DOHH2 (cell line): ENCODE results near the gene KRTAP5-1.

Experiments used
- H3F3A ChIP-seq: fragments of 200-600 bp; sonication (generic), shearing (Covaris generic); 2 replicates; pipeline ENCODE4 v1.6.0; 2016; ENCODE audit warnings: antibody characterized with exemption, mild to moderate bottlenecking; ENCODE audit not compliant: control insufficient read depth, insufficient read depth
- H3K27ac ChIP-seq: fragments of 200-600 bp; sonication (generic); 2 replicates; pipeline ENCODE4 v1.5.1; 2014; ENCODE audit warnings: low read depth, mild to moderate bottlenecking, low read length, moderate library complexity
- H3K27me3 ChIP-seq: fragments of 200-600 bp; sonication (generic); 2 replicates; pipeline ENCODE4 v1.6.1; 2014; ENCODE audit warnings: mild to moderate bottlenecking, low read length, mixed read lengths; ENCODE audit not compliant: control insufficient read depth
- H3K36me3 ChIP-seq: fragments of 200-600 bp; sonication (generic); 2 replicates; pipeline ENCODE4 v1.6.1; 2014; ENCODE audit warnings: mild to moderate bottlenecking, low read length, moderate library complexity, mixed read lengths; ENCODE audit not compliant: control insufficient read depth
- H3K4me1 ChIP-seq: fragments of 200-600 bp; sonication (generic); 2 replicates; pipeline ENCODE4 v1.6.1; 2014; ENCODE audit warnings: mild to moderate bottlenecking, low read length, mixed read lengths; ENCODE audit not compliant: control insufficient read depth
- H3K4me2 ChIP-seq: fragments of 200-600 bp; sonication (generic); 2 replicates; pipeline ENCODE4 v1.6.0; 2014; ENCODE audit warnings: mild to moderate bottlenecking, low read length, moderate library complexity
- H3K4me3 ChIP-seq: fragments of 200-600 bp; sonication (generic); 2 replicates; pipeline ENCODE4 v1.5.1; 2014; ENCODE audit warnings: mild to moderate bottlenecking, low read length, mixed read lengths
- H3K79me2 ChIP-seq: fragments of 200-600 bp; sonication (generic); 2 replicates; pipeline ENCODE4 v1.6.1; 2014; ENCODE audit warnings: mild to moderate bottlenecking, low read length, mixed read lengths; ENCODE audit not compliant: control insufficient read depth
- H3K9me2 ChIP-seq: fragments of 200-600 bp; sonication (generic); replicated peaks from 2 replicates; pipeline ENCODE4 v1.6.1; 2014; ENCODE audit warnings: mild to moderate bottlenecking, low read length, mixed read lengths; ENCODE audit not compliant: control insufficient read depth
- H3K9me3 ChIP-seq: fragments of 200-600 bp; sonication (generic); 2 replicates; pipeline ENCODE4 v1.6.1; 2014; ENCODE audit warnings: antibody characterized with exemption, low read length, mixed read lengths; ENCODE audit not compliant: control insufficient read depth, insufficient read depth
- H4K20me1 ChIP-seq: fragments of 200-600 bp; sonication (generic); 2 replicates; pipeline ENCODE4 v1.6.0; 2014; ENCODE audit warnings: low read depth, mild to moderate bottlenecking, antibody characterized with exemption, low read length, moderate library complexity; ENCODE audit not compliant: control insufficient read depth, insufficient read depth
- CTCF ChIP-seq: fragments of 200-600 bp; sonication (generic); IDR thresholded peaks from one replicate; pipeline ENCODE4 v1.5.1; 2014; ENCODE audit warnings: antibody characterized with exemption, mild to moderate bottlenecking, low read depth, low read length; ENCODE audit not compliant: poor library complexity, severe bottlenecking
- EZH2phosphoT487 ChIP-seq: fragments of 200-600 bp; sonication (generic); IDR thresholded peaks from 2 replicates; pipeline ENCODE4 v1.6.1; 2017; ENCODE audit warnings: borderline replicate concordance, mild to moderate bottlenecking, antibody characterized with exemption, low read length, moderate library complexity, mixed read lengths

The KRTAP5-1 gene

GRCh38 chr11:1574238-1574932 lies 10.7 kb downstream of the KRTAP5-1 start:
- TF ChIP-seq CTCF = peak; percentile 71
- no peak for TF ChIP-seq EZH2phosphoT487
- H3K79me2 ChIP-seq = no peaks in the 10 kb centered on the region
- no peaks in the 10 kb centered on the region for H3F3A ChIP-seq
- peaks cover 28% of the 10 kb centered on the region for H3K4me1 ChIP-seq
- H3K4me3 ChIP-seq = peak overlapping the region; percentile 61
- H3K27ac ChIP-seq = no peak overlapping the region
- H3K9me2 ChIP-seq = no peaks in the 10 kb centered on the region
- H3K9me3 ChIP-seq = no peaks in the 10 kb centered on the region
- H3K4me2 ChIP-seq = peak overlapping the region; percentile 79
- no peaks in the 10 kb centered on the region for H4K20me1 ChIP-seq
- H3K36me3 ChIP-seq = no peaks in the 10 kb centered on the region
- peaks cover 49% of the 10 kb centered on the region for H3K27me3 ChIP-seq

GRCh38 chr11:1573903-1574237 lies 11.2 kb downstream of the KRTAP5-1 start:
- Histone ChIP-seq H3K4me3 (peak overlapping the region; percentile 61), H3K4me1 (peaks cover 28% of the 10 kb centered on the region), H3K9me2 (no peaks in the 10 kb centered on the region), H3F3A (no peaks in the 10 kb centered on the region), H4K20me1 (no peaks in the 10 kb centered on the region), H3K9me3 (no peaks in the 10 kb centered on the region), H3K79me2 (no peaks in the 10 kb centered on the region), H3K27me3 (peaks cover 49% of the 10 kb centered on the region), H3K4me2 (peak overlapping the region; percentile 79), H3K27ac (no peak overlapping the region), H3K36me3 (no peaks in the 10 kb centered on the region)
- no peak for TF ChIP-seq CTCF
- TF ChIP-seq EZH2phosphoT487 = no peak

- no peaks in the 10 kb centered on the region for H3K9me3 ChIP-seq
- peak overlapping the region; percentile 61 for H3K4me3 ChIP-seq
- no peaks in the 10 kb centered on the region for H3K79me2 ChIP-seq
- H3K27ac ChIP-seq = no peak overlapping the region
- peaks cover 28% of the 10 kb centered on the region for H3K4me1 ChIP-seq
- no peaks in the 10 kb centered on the region for H3K36me3 ChIP-seq
- no peaks in the 10 kb centered on the region for H4K20me1 ChIP-seq
- H3K9me2 ChIP-seq = no peaks in the 10 kb centered on the region
- TF ChIP-seq CTCF (no peak), EZH2phosphoT487 (no peak)
- H3K4me2 ChIP-seq = peak overlapping the region; percentile 79
- H3K27me3 ChIP-seq = peaks cover 47% of the 10 kb centered on the region
- H3F3A ChIP-seq = no peaks in the 10 kb centered on the region
These were observed 11.8 kb downstream of the KRTAP5-1 start for GRCh38 chr11:1573077-1573902.
